ENCODE results near the gene TRIP13. TPM values are rescaled to one million over a fixed set of nuclear protein-coding genes. Genes with fewer than 3 reads are reported as not detected.

Gene TRIP13
- total RNA-seq, 2 donors from 2014 or later = 21.9 to 32.4 TPM

DNA sequence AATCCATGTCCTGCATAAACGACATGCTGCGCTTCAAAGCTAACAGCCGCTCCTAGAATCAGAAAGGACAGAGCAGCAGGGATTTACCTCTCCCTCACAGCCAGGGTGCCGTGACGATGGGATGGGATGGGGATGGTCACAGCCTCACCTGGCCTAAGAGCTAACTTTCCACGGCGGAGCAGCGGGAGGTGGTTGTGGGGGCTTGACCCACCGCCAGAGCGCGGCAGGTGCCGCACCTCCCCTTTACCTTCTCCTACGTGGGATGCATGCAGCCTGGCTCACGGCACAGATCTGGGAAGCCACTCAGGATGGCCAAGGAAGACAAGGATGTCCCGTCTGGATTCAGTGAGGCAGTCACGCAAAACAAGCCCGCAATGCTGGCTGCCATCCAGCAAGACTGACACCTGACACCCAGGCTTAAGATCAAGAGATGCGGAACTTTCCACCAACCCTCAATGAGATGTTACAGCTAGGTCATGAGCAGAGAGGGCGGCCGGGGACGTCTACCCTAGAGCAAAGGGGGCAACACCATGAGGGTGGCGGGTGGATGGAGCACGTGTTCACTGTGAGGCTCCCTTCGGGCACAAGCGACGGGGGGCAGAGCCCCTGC is 5.9 kb upstream of the TRIP13 start:
- DNase-seq = no peak
- Mint-ChIP-seq H3K36me3 (ENCODE audit: low read depth) (peaks cover 96% of the 10 kb centered on the region), H3K4me1 (peaks cover 6% of the 10 kb centered on the region), H3K27ac (no peak overlapping the region), H3K27me3 (ENCODE audit: insufficient read depth) (no peaks in the 10 kb centered on the region), H3K4me3 (no peak overlapping the region), H3K9me3 (no peaks in the 10 kb centered on the region)
- Histone ChIP-seq H3K9me3 (ENCODE audit: control insufficient read depth, low read length) (no peaks in the 10 kb centered on the region), H3K27ac (ENCODE audit: low read depth, low read length) (no peak overlapping the region), H3K4me1 (ENCODE audit: control insufficient read depth, insufficient read depth, low read length) (peaks cover 4% of the 10 kb centered on the region), H3K9ac (ENCODE audit: extremely low read depth, low read length, poor library complexity, severe bottlenecking) (no peak overlapping the region), H3K36me3 (ENCODE audit: control insufficient read depth, insufficient read depth, low read length) (peaks cover 94% of the 10 kb centered on the region), H3K4me3 (ENCODE audit: low read length) (no peak overlapping the region), H3K27me3 (ENCODE audit: control insufficient read depth, insufficient read depth, low read length, poor library complexity, severe bottlenecking) (no peaks in the 10 kb centered on the region)
- WGBS, 2 experiments (ENCODE audit: insufficient coverage in 1 of 2, insufficient read length in 1 of 2) = 96 to 100% methylated on average over 19 to 26 of the region's 26 CpGs
- TF ChIP-seq, protein P1, sequence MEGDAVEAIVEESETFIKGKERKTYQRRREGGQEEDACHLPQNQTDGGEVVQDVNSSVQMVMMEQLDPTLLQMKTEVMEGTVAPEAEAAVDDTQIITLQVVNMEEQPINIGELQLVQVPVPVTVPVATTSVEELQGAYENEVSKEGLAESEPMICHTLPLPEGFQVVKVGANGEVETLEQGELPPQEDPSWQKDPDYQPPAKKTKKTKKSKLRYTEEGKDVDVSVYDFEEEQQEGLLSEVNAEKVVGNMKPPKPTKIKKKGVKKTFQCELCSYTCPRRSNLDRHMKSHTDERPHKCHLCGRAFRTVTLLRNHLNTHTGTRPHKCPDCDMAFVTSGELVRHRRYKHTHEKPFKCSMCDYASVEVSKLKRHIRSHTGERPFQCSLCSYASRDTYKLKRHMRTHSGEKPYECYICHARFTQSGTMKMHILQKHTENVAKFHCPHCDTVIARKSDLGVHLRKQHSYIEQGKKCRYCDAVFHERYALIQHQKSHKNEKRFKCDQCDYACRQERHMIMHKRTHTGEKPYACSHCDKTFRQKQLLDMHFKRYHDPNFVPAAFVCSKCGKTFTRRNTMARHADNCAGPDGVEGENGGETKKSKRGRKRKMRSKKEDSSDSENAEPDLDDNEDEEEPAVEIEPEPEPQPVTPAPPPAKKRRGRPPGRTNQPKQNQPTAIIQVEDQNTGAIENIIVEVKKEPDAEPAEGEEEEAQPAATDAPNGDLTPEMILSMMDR (conservative IDR thresholded peaks at IDR 0.05) = no peak

DNA sequence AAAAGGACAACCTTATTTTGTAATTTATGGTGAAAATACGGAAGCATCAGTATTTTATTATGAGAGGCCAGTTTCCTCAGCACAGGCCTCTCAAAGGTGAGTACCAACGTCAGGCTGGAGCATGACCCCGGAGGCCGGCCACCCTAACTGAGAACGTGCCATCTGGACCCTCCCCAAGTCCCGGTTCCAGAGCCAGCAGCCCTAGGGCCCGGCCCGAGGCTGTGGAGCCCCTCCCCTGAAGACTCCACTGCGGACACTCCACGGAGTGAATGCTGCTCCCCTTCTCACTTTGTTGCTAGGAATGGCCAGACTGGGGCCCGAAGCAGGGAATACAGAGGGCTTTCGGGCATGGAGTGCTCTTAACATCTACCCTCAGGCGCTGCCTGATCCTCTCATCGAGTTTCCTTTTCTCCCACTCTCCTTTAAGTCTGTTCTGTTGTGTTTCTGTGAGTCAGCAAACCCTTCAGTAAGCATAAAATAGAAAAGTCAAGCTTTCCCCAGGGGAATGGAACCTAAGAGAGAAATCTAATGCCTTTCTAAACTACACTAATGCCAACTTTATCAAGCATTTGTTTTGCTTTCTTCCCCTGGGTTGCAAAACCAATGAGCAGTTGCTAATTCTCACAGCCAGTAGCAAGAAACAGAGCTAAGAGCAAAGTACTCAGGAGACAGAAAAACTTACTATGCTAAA is 4.6 kb upstream of the TRIP13 start:
- peaks cover 82% of the 10 kb centered on the region for H3K36me3 ChIP-seq (ENCODE audit: control insufficient read depth, insufficient read depth, low read length)
- H3K27me3 Mint-ChIP-seq (ENCODE audit: insufficient read depth) = no peaks in the 10 kb centered on the region
- no peaks in the 10 kb centered on the region for H3K9me3 Mint-ChIP-seq
- peaks cover 6% of the 10 kb centered on the region for H3K4me1 Mint-ChIP-seq
- TF ChIP-seq, protein P1 (conservative IDR thresholded peaks at IDR 0.05) = no peak
- WGBS, 2 experiments (ENCODE audit: insufficient coverage in 1 of 2, insufficient read length in 1 of 2) = 95 to 96% methylated on average over 12 to 14 of the region's 14 CpGs
- peaks cover 83% of the 10 kb centered on the region for H3K36me3 Mint-ChIP-seq (ENCODE audit: low read depth)
- no peaks in the 10 kb centered on the region for H3K9me3 ChIP-seq (ENCODE audit: control insufficient read depth, low read length)
- H3K27me3 ChIP-seq (ENCODE audit: control insufficient read depth, insufficient read depth, low read length, poor library complexity, severe bottlenecking) = no peaks in the 10 kb centered on the region
- no peak for DNase-seq
- H3K27ac ChIP-seq (ENCODE audit: low read depth, low read length) = no peak overlapping the region
- H3K4me3 ChIP-seq (ENCODE audit: low read length) = no peak overlapping the region
- H3K4me1 ChIP-seq (ENCODE audit: control insufficient read depth, insufficient read depth, low read length) = peaks cover 4% of the 10 kb centered on the region
- H3K4me3 Mint-ChIP-seq = no peak overlapping the region
- no peak overlapping the region for H3K27ac Mint-ChIP-seq
- H3K9ac ChIP-seq (ENCODE audit: extremely low read depth, low read length, poor library complexity, severe bottlenecking) = no peak overlapping the region

DNA sequence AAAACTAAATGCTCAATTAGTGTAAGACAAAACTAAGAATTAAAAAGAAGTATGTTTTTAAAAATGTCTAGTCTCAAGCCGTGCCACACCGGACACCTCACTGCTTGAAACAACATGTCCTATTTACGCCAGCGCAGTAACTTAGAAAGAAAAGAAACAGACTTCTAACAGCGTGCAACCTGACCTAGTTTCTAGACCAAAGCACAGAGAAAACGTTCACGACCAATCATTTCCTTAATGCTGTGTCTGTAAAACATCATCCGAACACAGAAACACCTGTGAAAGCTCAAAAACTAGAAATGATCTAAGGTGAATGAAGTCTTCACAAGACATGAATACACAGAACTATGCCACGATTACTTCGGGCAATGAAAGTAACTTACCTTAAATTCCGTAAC is 4.0 kb upstream of the TRIP13 start:
- Mint-ChIP-seq H3K27me3 (ENCODE audit: insufficient read depth) (no peaks in the 10 kb centered on the region), H3K4me3 (no peak overlapping the region), H3K4me1 (peaks cover 10% of the 10 kb centered on the region), H3K27ac (no peak overlapping the region), H3K36me3 (ENCODE audit: low read depth) (peaks cover 78% of the 10 kb centered on the region), H3K9me3 (no peaks in the 10 kb centered on the region)
- 95 to 97% methylated on average over 11 of the region's 11 CpGs for WGBS, 2 experiments (ENCODE audit: insufficient coverage in 1 of 2, insufficient read length in 1 of 2)
- Histone ChIP-seq H3K27ac (ENCODE audit: low read depth, low read length) (no peak overlapping the region), H3K36me3 (ENCODE audit: control insufficient read depth, insufficient read depth, low read length) (peaks cover 76% of the 10 kb centered on the region), H3K9me3 (ENCODE audit: control insufficient read depth, low read length) (no peaks in the 10 kb centered on the region), H3K4me1 (ENCODE audit: control insufficient read depth, insufficient read depth, low read length) (peaks cover 4% of the 10 kb centered on the region), H3K9ac (ENCODE audit: extremely low read depth, low read length, poor library complexity, severe bottlenecking) (no peak overlapping the region), H3K27me3 (ENCODE audit: control insufficient read depth, insufficient read depth, low read length, poor library complexity, severe bottlenecking) (no peaks in the 10 kb centered on the region), H3K4me3 (ENCODE audit: low read length) (no peak overlapping the region)
- TF ChIP-seq, protein P1 (conservative IDR thresholded peaks at IDR 0.05) = no peak
- DNase-seq = no peak
